ENCODE measurements around the gene ARID1B.

DNA sequence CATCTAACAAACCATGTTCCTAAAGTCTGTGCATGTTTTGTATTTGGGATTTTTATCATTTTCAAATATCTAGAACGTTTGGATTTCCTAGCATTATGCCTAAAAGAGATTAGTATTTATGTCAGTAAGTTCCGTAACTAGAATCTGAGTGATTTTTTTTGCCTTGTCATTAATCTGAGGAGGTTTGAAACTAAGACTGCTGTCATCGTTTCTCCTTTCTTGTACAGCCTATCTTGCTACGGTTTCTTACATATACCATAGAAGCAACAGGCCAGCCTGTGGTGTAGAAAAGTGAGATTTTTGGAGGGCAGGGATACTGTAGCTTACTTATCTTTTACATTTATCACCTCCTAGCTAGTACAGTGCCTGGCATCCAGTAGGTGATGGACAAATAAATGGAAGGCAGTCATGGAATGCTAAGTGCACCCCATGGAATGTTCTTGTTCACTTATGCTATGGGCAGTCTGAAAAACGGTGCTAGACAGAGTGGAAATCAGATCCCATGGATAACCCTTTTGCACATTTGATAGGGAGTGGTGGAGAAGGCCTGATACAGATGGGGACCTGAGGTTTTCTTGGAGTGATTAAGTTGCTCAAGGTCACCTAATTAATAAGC, 93.9 kb downstream of the ARID1B start:
- no peak for TF ChIP-seq CTCF (IDR thresholded peaks at IDR 0.05)
- TF ChIP-seq POLR2A (IDR thresholded peaks at IDR 0.05): no peak
